ENCODE results near the gene PCID2.

The PCID2 gene

GRCh38 chr13:113151745-113152690 is 56.5 kb downstream of the PCID2 start:
- Histone ChIP-seq H3K4me3 (ENCODE audit: low read length) (no peak overlapping the region), H3K9ac (ENCODE audit: low read length) (no peak overlapping the region), H3K27me3 (ENCODE audit: control insufficient read depth, insufficient read depth, low read length) (peaks cover 24% of the 10 kb centered on the region), H3K27ac (ENCODE audit: low read length) (no peak overlapping the region), H3K36me3 (ENCODE audit: control insufficient read depth, low read depth, low read length) (no peaks in the 10 kb centered on the region), H3K4me1 (ENCODE audit: control insufficient read depth, low read depth, low read length) (peaks cover 5% of the 10 kb centered on the region), H3K9me3 (ENCODE audit: control insufficient read depth, low read depth, low read length) (no peaks in the 10 kb centered on the region)

- Histone ChIP-seq H3K27me3 (ENCODE audit: control insufficient read depth, insufficient read depth, low read length) (peaks cover 24% of the 10 kb centered on the region), H3K36me3 (ENCODE audit: control insufficient read depth, low read depth, low read length) (no peaks in the 10 kb centered on the region), H3K9me3 (ENCODE audit: control insufficient read depth, low read depth, low read length) (no peaks in the 10 kb centered on the region), H3K4me1 (ENCODE audit: control insufficient read depth, low read depth, low read length) (peaks cover 5% of the 10 kb centered on the region), H3K4me3 (ENCODE audit: low read length) (no peak overlapping the region), H3K9ac (ENCODE audit: low read length) (no peak overlapping the region), H3K27ac (ENCODE audit: low read length) (no peak overlapping the region)
Measured at GRCh38 chr13:113150550-113151365, 57.7 kb downstream of the PCID2 start.

- H3K27ac ChIP-seq (ENCODE audit: low read length): no peak overlapping the region
- H3K4me3 ChIP-seq (ENCODE audit: low read length): no peak overlapping the region
- H3K4me1 ChIP-seq (ENCODE audit: control insufficient read depth, low read depth, low read length): peaks cover 5% of the 10 kb centered on the region
- no peaks in the 10 kb centered on the region for H3K9me3 ChIP-seq (ENCODE audit: control insufficient read depth, low read depth, low read length)
- no peak overlapping the region for H3K9ac ChIP-seq (ENCODE audit: low read length)
- H3K36me3 ChIP-seq (ENCODE audit: control insufficient read depth, low read depth, low read length): no peaks in the 10 kb centered on the region
- peaks cover 24% of the 10 kb centered on the region for H3K27me3 ChIP-seq (ENCODE audit: control insufficient read depth, insufficient read depth, low read length)
Measured at GRCh38 chr13:113149711-113150549, 58.5 kb downstream of the PCID2 start.

- Histone ChIP-seq H3K4me3 (ENCODE audit: low read length) (no peak overlapping the region), H3K9ac (ENCODE audit: low read length) (no peak overlapping the region), H3K4me1 (ENCODE audit: control insufficient read depth, low read depth, low read length) (peaks cover 5% of the 10 kb centered on the region), H3K9me3 (ENCODE audit: control insufficient read depth, low read depth, low read length) (no peaks in the 10 kb centered on the region), H3K36me3 (ENCODE audit: control insufficient read depth, low read depth, low read length) (no peaks in the 10 kb centered on the region), H3K27ac (ENCODE audit: low read length) (no peak overlapping the region), H3K27me3 (ENCODE audit: control insufficient read depth, insufficient read depth, low read length) (peaks cover 24% of the 10 kb centered on the region)
Measured at GRCh38 chr13:113148940-113149503, 59.4 kb downstream of the PCID2 start.

- H3K27me3 ChIP-seq (ENCODE audit: control insufficient read depth, insufficient read depth, low read length): peaks cover 21% of the 10 kb centered on the region
- H3K4me1 ChIP-seq (ENCODE audit: control insufficient read depth, low read depth, low read length): peaks cover 2% of the 10 kb centered on the region
- no peak overlapping the region for H3K9ac ChIP-seq (ENCODE audit: low read length)
- no peak overlapping the region for H3K4me3 ChIP-seq (ENCODE audit: low read length)
- H3K27ac ChIP-seq (ENCODE audit: low read length): no peak overlapping the region
- H3K9me3 ChIP-seq (ENCODE audit: control insufficient read depth, low read depth, low read length): no peaks in the 10 kb centered on the region
- H3K36me3 ChIP-seq (ENCODE audit: control insufficient read depth, low read depth, low read length): no peaks in the 10 kb centered on the region
Measured at GRCh38 chr13:113148407-113148806, 60.1 kb downstream of the PCID2 start.

- H3K36me3 ChIP-seq (ENCODE audit: control insufficient read depth, low read depth, low read length): no peaks in the 10 kb centered on the region
- H3K27me3 ChIP-seq (ENCODE audit: control insufficient read depth, insufficient read depth, low read length): peaks cover 9% of the 10 kb centered on the region
- H3K4me3 ChIP-seq (ENCODE audit: low read length): no peak overlapping the region
- H3K27ac ChIP-seq (ENCODE audit: low read length): no peak overlapping the region
- no peaks in the 10 kb centered on the region for H3K4me1 ChIP-seq (ENCODE audit: control insufficient read depth, low read depth, low read length)
- H3K9me3 ChIP-seq (ENCODE audit: control insufficient read depth, low read depth, low read length): no peaks in the 10 kb centered on the region
- no peak overlapping the region for H3K9ac ChIP-seq (ENCODE audit: low read length)
Measured at GRCh38 chr13:113147206-113147605, 61.3 kb downstream of the PCID2 start.

GRCh38 chr13:113146750-113147149 is 61.7 kb downstream of the PCID2 start:
- Histone ChIP-seq H3K4me3 (ENCODE audit: low read length) (no peak overlapping the region), H3K9ac (ENCODE audit: low read length) (no peak overlapping the region), H3K4me1 (ENCODE audit: control insufficient read depth, low read depth, low read length) (no peaks in the 10 kb centered on the region), H3K27me3 (ENCODE audit: control insufficient read depth, insufficient read depth, low read length) (peaks cover 4% of the 10 kb centered on the region), H3K27ac (ENCODE audit: low read length) (no peak overlapping the region), H3K9me3 (ENCODE audit: control insufficient read depth, low read depth, low read length) (no peaks in the 10 kb centered on the region), H3K36me3 (ENCODE audit: control insufficient read depth, low read depth, low read length) (no peaks in the 10 kb centered on the region)

GRCh38 chr13:113145911-113146598 is 62.4 kb downstream of the PCID2 start:
- H3K36me3 ChIP-seq (ENCODE audit: control insufficient read depth, low read depth, low read length): no peaks in the 10 kb centered on the region
- no peaks in the 10 kb centered on the region for H3K27me3 ChIP-seq (ENCODE audit: control insufficient read depth, insufficient read depth, low read length)
- no peak overlapping the region for H3K9ac ChIP-seq (ENCODE audit: low read length)
- no peak overlapping the region for H3K4me3 ChIP-seq (ENCODE audit: low read length)
- no peaks in the 10 kb centered on the region for H3K4me1 ChIP-seq (ENCODE audit: control insufficient read depth, low read depth, low read length)
- no peaks in the 10 kb centered on the region for H3K9me3 ChIP-seq (ENCODE audit: control insufficient read depth, low read depth, low read length)
- H3K27ac ChIP-seq (ENCODE audit: low read length): no peak overlapping the region

GRCh38 chr13:113145496-113145895 is 63.0 kb downstream of the PCID2 start:
- Histone ChIP-seq H3K27ac (ENCODE audit: low read length) (no peak overlapping the region), H3K36me3 (ENCODE audit: control insufficient read depth, low read depth, low read length) (no peaks in the 10 kb centered on the region), H3K9me3 (ENCODE audit: control insufficient read depth, low read depth, low read length) (no peaks in the 10 kb centered on the region), H3K4me3 (ENCODE audit: low read length) (no peak overlapping the region), H3K9ac (ENCODE audit: low read length) (no peak overlapping the region), H3K27me3 (ENCODE audit: control insufficient read depth, insufficient read depth, low read length) (no peaks in the 10 kb centered on the region), H3K4me1 (ENCODE audit: control insufficient read depth, low read depth, low read length) (no peaks in the 10 kb centered on the region)

- Histone ChIP-seq H3K27ac (ENCODE audit: low read length) (no peak overlapping the region), H3K27me3 (ENCODE audit: control insufficient read depth, insufficient read depth, low read length) (no peaks in the 10 kb centered on the region), H3K9ac (ENCODE audit: low read length) (no peak overlapping the region), H3K36me3 (ENCODE audit: control insufficient read depth, low read depth, low read length) (no peaks in the 10 kb centered on the region), H3K4me1 (ENCODE audit: control insufficient read depth, low read depth, low read length) (no peaks in the 10 kb centered on the region), H3K4me3 (ENCODE audit: low read length) (no peak overlapping the region), H3K9me3 (ENCODE audit: control insufficient read depth, low read depth, low read length) (no peaks in the 10 kb centered on the region)
Measured at GRCh38 chr13:113144255-113144629, 64.2 kb downstream of the PCID2 start.
